OCI-LY7 (cell line): ENCODE measurements around the gene DSCAM. TPM values are rescaled to one million over a fixed set of nuclear protein-coding genes. Genes with fewer than 3 reads are reported as not detected.

Experiments
- BruUV-seq: library from RNA; stranded (reverse); fragments of 400-500 nt; replicated peaks from 2 replicates; lab custom pipeline; 2021; lab: Mats Ljungman, UMichigan
- CTCF ChIA-PET: fragments of 300-600 bp; sonication (Branson Sonifier 250); formaldehyde crosslinking; loops from one replicate; lab custom pipeline; 2022; ENCODE audit warnings: antibody characterized with exemption; ENCODE audit not compliant: unreplicated experiment; lab: Charles Lee
- POLR2A ChIA-PET: fragments of 300-600 bp; sonication (Branson Sonifier 250); formaldehyde crosslinking; loops from one replicate; lab custom pipeline; 2022; ENCODE audit warnings: antibody characterized with exemption; lab: Charles Lee
- DNase-seq: peaks from one replicate; pipeline ENCODE4 v3.0.0-alpha.2; 2015; ENCODE audit warnings: low spot score
- H2AFZ ChIP-seq: fragments of 200-600 bp; sonication (generic), shearing (Covaris generic); 2 replicates; pipeline ENCODE4 v1.6.1; 2014; ENCODE audit warnings: mild to moderate bottlenecking, antibody characterized with exemption, low read length, moderate library complexity
- H3K27ac ChIP-seq: fragments of 200-600 bp; sonication (generic); 2 replicates; pipeline ENCODE4 v1.5.1; 2014; ENCODE audit warnings: mixed run types, low read depth, mild to moderate bottlenecking, moderate library complexity, low read length, inconsistent platforms; ENCODE audit not compliant: poor library complexity, severe bottlenecking
- H3K36me3 ChIP-seq: fragments of 200-600 bp; sonication (generic); 2 replicates; pipeline ENCODE4 v1.6.1; 2014; ENCODE audit warnings: mild to moderate bottlenecking, antibody characterized with exemption, low read length, moderate library complexity, mixed read lengths; ENCODE audit not compliant: insufficient read depth
- H3K4me1 ChIP-seq: fragments of 200-600 bp; sonication (generic); 2 replicates; pipeline ENCODE4 v1.5.1; 2014; ENCODE audit warnings: mild to moderate bottlenecking, low read length; ENCODE audit not compliant: insufficient read depth, poor library complexity, severe bottlenecking
- H3K4me2 ChIP-seq: fragments of 200-600 bp; sonication (generic); 2 replicates; pipeline ENCODE4 v1.6.1; 2014; ENCODE audit warnings: mild to moderate bottlenecking, low read length
- H3K4me3 ChIP-seq: fragments of 200-600 bp; sonication (generic); 2 replicates; pipeline ENCODE4 v1.5.1; 2014; ENCODE audit warnings: mild to moderate bottlenecking, low read depth, low read length; ENCODE audit not compliant: poor library complexity, severe bottlenecking
- H3K79me2 ChIP-seq: fragments of 200-600 bp; sonication (generic); 2 replicates; pipeline ENCODE4 v1.6.1; 2016; ENCODE audit warnings: low read depth, mild to moderate bottlenecking, low read length, moderate library complexity, mixed read lengths; ENCODE audit not compliant: insufficient read depth
- H3K9me2 ChIP-seq: fragments of 200-600 bp; sonication (generic); 2 replicates; pipeline ENCODE4 v1.6.1; 2016; ENCODE audit warnings: mild to moderate bottlenecking, low read length, mixed read lengths; ENCODE audit not compliant: insufficient read depth
- H3K9me3 ChIP-seq: fragments of 200-600 bp; sonication (generic); 2 replicates; pipeline ENCODE4 v1.6.1; 2014; ENCODE audit warnings: mild to moderate bottlenecking, mixed run types, low read length, mixed read lengths
- H4K20me1 ChIP-seq: fragments of 200-600 bp; sonication (generic); 2 replicates; pipeline ENCODE4 v1.6.1; 2014; ENCODE audit warnings: mild to moderate bottlenecking, antibody characterized with exemption, low read length, moderate library complexity, mixed read lengths; ENCODE audit not compliant: insufficient read depth
- EZH2phosphoT487 ChIP-seq: fragments of 200-600 bp; sonication (generic); IDR thresholded peaks from 2 replicates; pipeline ENCODE4 v1.6.1; 2018; ENCODE audit warnings: low read depth, borderline replicate concordance, mild to moderate bottlenecking, mixed run types, antibody characterized with exemption, low read length, moderate library complexity, mixed read lengths
- intact Hi-C: fragments of 100-400 bp; cut with micrococcal nuclease; formaldehyde crosslinking; loops from one replicate; pipeline ENCODE4 v1.10.0; 2022; ENCODE audit not compliant: unreplicated experiment
- total RNA-seq, 2 experiments: library from RNA; depleted of rRNA in 1 of 2; stranded (reverse); fragments of >200 nt in 1 of 2; shearing (Covaris generic) in 1 of 2; gene quantifications; 2 replicates each; pipeline ENCODE4 v1.2.3, GENCODE V29; 2014 to 2022
- TF ChIP-seq, protein P1 (sequence below): fragments of 200-600 bp; sonication (generic); conservative IDR thresholded peaks from 2 replicates; pipeline ENCODE4 v1.5.1; 2014; ENCODE audit warnings: mild to moderate bottlenecking, antibody characterized with exemption, low read length, moderate library complexity, mixed read lengths

Gene DSCAM
- total RNA-seq, 2 experiments from 2014 or later, result not detected

DNA sequence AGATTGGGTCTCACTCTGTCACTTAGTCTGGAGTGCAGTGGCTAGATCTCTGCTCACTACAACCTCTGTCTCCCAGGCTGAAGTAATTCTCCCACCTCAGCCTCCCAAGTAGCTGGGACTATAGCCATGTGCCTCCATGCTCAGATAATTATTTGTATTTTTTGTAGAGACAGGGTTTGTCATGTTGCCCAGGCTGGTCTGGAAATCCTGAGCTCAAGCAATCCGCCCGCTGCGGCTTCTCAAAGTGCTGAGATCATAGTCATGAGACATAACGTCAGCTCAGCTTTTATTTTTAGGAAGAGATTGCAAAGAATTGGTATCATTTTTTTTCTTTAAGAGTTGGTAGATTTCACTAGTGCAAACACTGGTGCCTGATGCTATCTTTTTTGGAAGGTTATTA is 244.9 kb downstream of the DSCAM start:
- intact Hi-C loops, result no loop called here
- TF ChIP-seq, protein P1, sequence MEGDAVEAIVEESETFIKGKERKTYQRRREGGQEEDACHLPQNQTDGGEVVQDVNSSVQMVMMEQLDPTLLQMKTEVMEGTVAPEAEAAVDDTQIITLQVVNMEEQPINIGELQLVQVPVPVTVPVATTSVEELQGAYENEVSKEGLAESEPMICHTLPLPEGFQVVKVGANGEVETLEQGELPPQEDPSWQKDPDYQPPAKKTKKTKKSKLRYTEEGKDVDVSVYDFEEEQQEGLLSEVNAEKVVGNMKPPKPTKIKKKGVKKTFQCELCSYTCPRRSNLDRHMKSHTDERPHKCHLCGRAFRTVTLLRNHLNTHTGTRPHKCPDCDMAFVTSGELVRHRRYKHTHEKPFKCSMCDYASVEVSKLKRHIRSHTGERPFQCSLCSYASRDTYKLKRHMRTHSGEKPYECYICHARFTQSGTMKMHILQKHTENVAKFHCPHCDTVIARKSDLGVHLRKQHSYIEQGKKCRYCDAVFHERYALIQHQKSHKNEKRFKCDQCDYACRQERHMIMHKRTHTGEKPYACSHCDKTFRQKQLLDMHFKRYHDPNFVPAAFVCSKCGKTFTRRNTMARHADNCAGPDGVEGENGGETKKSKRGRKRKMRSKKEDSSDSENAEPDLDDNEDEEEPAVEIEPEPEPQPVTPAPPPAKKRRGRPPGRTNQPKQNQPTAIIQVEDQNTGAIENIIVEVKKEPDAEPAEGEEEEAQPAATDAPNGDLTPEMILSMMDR, result no peak
- TF ChIP-seq EZH2phosphoT487, result no peak
- H3K79me2 ChIP-seq, result no peaks in the 10 kb centered on the region
- no peaks in the 10 kb centered on the region for H3K36me3 ChIP-seq
- H4K20me1 ChIP-seq, result no peaks in the 10 kb centered on the region
- CTCF ChIA-PET, result no interaction called here
- POLR2A ChIA-PET, result interaction anchor here (0.7 kb wide), 1 partner anchor 548 kb away, joined by 9 read pairs; no protein-coding TSS in a partner anchor
- no TSS peak for BruUV-seq
- no peaks in the 10 kb centered on the region for H3K4me1 ChIP-seq
- no peaks in the 10 kb centered on the region for H3K9me2 ChIP-seq
- no peak for DNase-seq
- no peak overlapping the region for H3K27ac ChIP-seq
- no peak overlapping the region for H2AFZ ChIP-seq
- H3K9me3 ChIP-seq, result 0 out of 2 replicates have a peak, but pooled peaks cover 9% of the 10 kb centered on the region
- no peak overlapping the region for H3K4me2 ChIP-seq
- H3K4me3 ChIP-seq, result no peak overlapping the region

DNA sequence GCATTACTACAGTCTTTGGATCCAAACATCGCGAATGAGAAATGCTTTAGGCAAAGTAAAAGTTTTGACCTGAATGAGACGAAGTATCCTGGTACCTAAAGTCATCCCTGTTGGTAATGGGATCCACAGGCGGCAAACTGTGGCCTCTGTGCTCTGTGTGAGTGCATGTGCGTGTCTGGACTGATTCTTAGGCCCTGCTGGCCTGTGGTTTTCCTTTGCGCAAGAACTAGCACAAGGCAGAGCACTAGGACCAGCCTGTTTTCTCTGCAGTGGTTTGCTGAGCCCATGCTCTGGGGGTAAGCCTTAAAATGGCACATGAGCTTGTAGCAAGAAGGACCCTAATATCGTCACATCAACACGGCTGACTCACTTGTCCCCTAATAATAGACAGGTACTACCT is 251.2 kb downstream of the DSCAM start:
- Histone ChIP-seq H3K36me3 (no peaks in the 10 kb centered on the region), H3K4me3 (no peak overlapping the region), H3K9me3 (0 out of 2 replicates have a peak, but pooled peaks cover 3% of the 10 kb centered on the region), H4K20me1 (no peaks in the 10 kb centered on the region), H2AFZ (no peak overlapping the region), H3K4me2 (no peak overlapping the region), H3K9me2 (no peaks in the 10 kb centered on the region), H3K79me2 (no peaks in the 10 kb centered on the region), H3K4me1 (no peaks in the 10 kb centered on the region), H3K27ac (no peak overlapping the region)
- no TSS peak for BruUV-seq
- TF ChIP-seq, protein P1, result no peak
- no peak for TF ChIP-seq EZH2phosphoT487
- no peak for DNase-seq
- POLR2A ChIA-PET, result no interaction called here
- CTCF ChIA-PET, result no interaction called here
- intact Hi-C loops, result no loop called here

- POLR2A ChIA-PET, result no interaction called here
- TF ChIP-seq EZH2phosphoT487, result no peak
- TF ChIP-seq, protein P1, result no peak
- Histone ChIP-seq H4K20me1 (no peaks in the 10 kb centered on the region), H3K9me2 (no peaks in the 10 kb centered on the region), H3K79me2 (no peaks in the 10 kb centered on the region), H2AFZ (no peak overlapping the region), H3K36me3 (no peaks in the 10 kb centered on the region), H3K4me2 (no peak overlapping the region), H3K4me1 (no peaks in the 10 kb centered on the region), H3K9me3 (no peaks in the 10 kb centered on the region), H3K4me3 (no peak overlapping the region), H3K27ac (no peak overlapping the region)
- CTCF ChIA-PET, result no interaction called here
- intact Hi-C loops, result no loop called here
- no peak for DNase-seq
- BruUV-seq, result no TSS peak
Measured at GRCh38 chr21:40587736-40588346, 259.1 kb downstream of the DSCAM start.
